Type B pancreatic cell (in vitro differentiated cells): ENCODE results near the gene SMIM9. TPM values are rescaled to one million over a fixed set of nuclear protein-coding genes. Genes with fewer than 3 reads are reported as not detected.
"Not testable (repeated sequence)": the region's sequence is repeated elsewhere in the genome, so short reads cannot be mapped to it uniquely, and the experiment has no call there.

Experiments
- DNase-seq: peaks from one replicate; pipeline ENCODE4 v3.0.0; 2021; ENCODE audit warnings: mixed read lengths; ENCODE audit not compliant: unreplicated experiment; ENCODE audit errors: extremely low spot score
- H3K27ac Mint-ChIP-seq: 2 replicates; pipeline ENCODE4 v1.8.0; 2021; ENCODE audit warnings: mild to moderate bottlenecking, mixed read lengths
- H3K27me3 Mint-ChIP-seq: 2 replicates; pipeline ENCODE4 v1.8.0; 2021; ENCODE audit warnings: mixed read lengths
- H3K36me3 Mint-ChIP-seq: 2 replicates; pipeline ENCODE4 v1.8.0; 2021; ENCODE audit warnings: mixed read lengths
- H3K4me1 Mint-ChIP-seq: one replicate; pipeline ENCODE4 v1.8.0; 2021; ENCODE audit warnings: mixed read lengths; ENCODE audit not compliant: unreplicated experiment
- H3K4me3 Mint-ChIP-seq: 2 replicates; pipeline ENCODE4 v1.8.0; 2021; ENCODE audit warnings: mild to moderate bottlenecking, mixed read lengths
- H3K9me3 Mint-ChIP-seq: 2 replicates; pipeline ENCODE4 v1.8.0; 2021; ENCODE audit warnings: mixed read lengths
- long read RNA-seq: library from polyadenylated mRNA; unstranded; transcript quantifications from one replicate; pipeline ENCODE4 v2.0.0, GENCODE V29; 2020
- total RNA-seq: library from RNA; stranded (reverse); gene quantifications from 2 replicates; pipeline ENCODE4 v1.2.1, GENCODE V29; 2021; ENCODE audit warnings: low replicate concordance
- TF ChIP-seq, protein P1 (sequence below): fragments of 200-600 bp; sonication (generic); conservative IDR thresholded peaks from 2 replicates; pipeline ENCODE4 v1.5.0; 2021; ENCODE audit warnings: antibody characterized with exemption, mild to moderate bottlenecking

The SMIM9 gene
- total RNA-seq: not detected in 2 replicates
- long read RNA-seq: 0 reads

- Mint-ChIP-seq H3K27me3 (no peaks in the 10 kb centered on the region), H3K36me3 (no peaks in the 10 kb centered on the region), H3K4me1 (no peaks in the 10 kb centered on the region), H3K27ac (no peak within 1 kb of the TSS), H3K9me3 (no peaks in the 10 kb centered on the region), H3K4me3 (no peak within 1 kb of the TSS)
- TF ChIP-seq, protein P1, sequence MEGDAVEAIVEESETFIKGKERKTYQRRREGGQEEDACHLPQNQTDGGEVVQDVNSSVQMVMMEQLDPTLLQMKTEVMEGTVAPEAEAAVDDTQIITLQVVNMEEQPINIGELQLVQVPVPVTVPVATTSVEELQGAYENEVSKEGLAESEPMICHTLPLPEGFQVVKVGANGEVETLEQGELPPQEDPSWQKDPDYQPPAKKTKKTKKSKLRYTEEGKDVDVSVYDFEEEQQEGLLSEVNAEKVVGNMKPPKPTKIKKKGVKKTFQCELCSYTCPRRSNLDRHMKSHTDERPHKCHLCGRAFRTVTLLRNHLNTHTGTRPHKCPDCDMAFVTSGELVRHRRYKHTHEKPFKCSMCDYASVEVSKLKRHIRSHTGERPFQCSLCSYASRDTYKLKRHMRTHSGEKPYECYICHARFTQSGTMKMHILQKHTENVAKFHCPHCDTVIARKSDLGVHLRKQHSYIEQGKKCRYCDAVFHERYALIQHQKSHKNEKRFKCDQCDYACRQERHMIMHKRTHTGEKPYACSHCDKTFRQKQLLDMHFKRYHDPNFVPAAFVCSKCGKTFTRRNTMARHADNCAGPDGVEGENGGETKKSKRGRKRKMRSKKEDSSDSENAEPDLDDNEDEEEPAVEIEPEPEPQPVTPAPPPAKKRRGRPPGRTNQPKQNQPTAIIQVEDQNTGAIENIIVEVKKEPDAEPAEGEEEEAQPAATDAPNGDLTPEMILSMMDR: no peak
- no peak for DNase-seq
These were observed at the start of gene SMIM9 for GRCh38 chrX:154834562-154834961. Gene SMIM9 (minus strand): TSS chrX:154834662. CDS start chrX:154830856, 3,806 bp downstream.

- H3K4me1 Mint-ChIP-seq, DNase-seq, H3K4me3 Mint-ChIP-seq, H3K27ac Mint-ChIP-seq, H3K9me3 Mint-ChIP-seq, H3K36me3 Mint-ChIP-seq, H3K27me3 Mint-ChIP-seq: not testable (repeated sequence)
These were observed 49.6 kb upstream of the SMIM9 start for GRCh38 chrX:154884069-154884468.

DNA sequence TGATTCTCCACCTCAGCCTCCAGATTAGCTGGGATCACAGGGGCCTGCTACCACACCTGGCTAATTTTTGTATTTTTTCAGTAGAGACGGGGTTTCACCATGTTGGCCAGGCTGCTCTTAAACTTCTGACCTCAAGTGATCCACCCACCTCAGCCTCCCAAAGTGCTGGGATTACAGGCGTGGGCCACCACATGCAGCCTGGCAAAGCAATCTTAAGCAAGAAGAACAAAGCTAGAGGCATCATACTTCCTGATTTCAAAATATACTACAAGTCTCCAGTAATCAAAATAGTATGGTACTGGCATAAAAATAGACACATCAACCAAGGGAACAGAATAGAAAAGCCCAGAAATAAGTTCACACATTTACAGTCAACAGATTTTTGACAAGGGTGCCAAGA, 38.9 kb upstream of the SMIM9 start:
- H3K27me3 Mint-ChIP-seq: no peaks in the 10 kb centered on the region
- peaks cover 6% of the 10 kb centered on the region for H3K9me3 Mint-ChIP-seq
- no peaks in the 10 kb centered on the region for H3K36me3 Mint-ChIP-seq
- H3K27ac Mint-ChIP-seq: no peak overlapping the region
- no peak for DNase-seq
- H3K4me1 Mint-ChIP-seq: no peaks in the 10 kb centered on the region
- TF ChIP-seq, protein P1: no peak
- H3K4me3 Mint-ChIP-seq: no peak overlapping the region

GRCh38 chrX:154868522-154868921, 34.1 kb upstream of the SMIM9 start:
- H3K27me3 Mint-ChIP-seq, H3K27ac Mint-ChIP-seq, DNase-seq, H3K4me1 Mint-ChIP-seq, H3K9me3 Mint-ChIP-seq, H3K36me3 Mint-ChIP-seq, H3K4me3 Mint-ChIP-seq: not testable (repeated sequence)

- Mint-ChIP-seq H3K4me3 (no peak overlapping the region), H3K36me3 (no peaks in the 10 kb centered on the region), H3K27ac (no peak overlapping the region), H3K4me1 (no peaks in the 10 kb centered on the region), H3K9me3 (no peaks in the 10 kb centered on the region), H3K27me3 (no peaks in the 10 kb centered on the region)
- DNase-seq: no peak
- TF ChIP-seq, protein P1: no peak
These were observed 20.8 kb upstream of the SMIM9 start for GRCh38 chrX:154855256-154855655.

DNA sequence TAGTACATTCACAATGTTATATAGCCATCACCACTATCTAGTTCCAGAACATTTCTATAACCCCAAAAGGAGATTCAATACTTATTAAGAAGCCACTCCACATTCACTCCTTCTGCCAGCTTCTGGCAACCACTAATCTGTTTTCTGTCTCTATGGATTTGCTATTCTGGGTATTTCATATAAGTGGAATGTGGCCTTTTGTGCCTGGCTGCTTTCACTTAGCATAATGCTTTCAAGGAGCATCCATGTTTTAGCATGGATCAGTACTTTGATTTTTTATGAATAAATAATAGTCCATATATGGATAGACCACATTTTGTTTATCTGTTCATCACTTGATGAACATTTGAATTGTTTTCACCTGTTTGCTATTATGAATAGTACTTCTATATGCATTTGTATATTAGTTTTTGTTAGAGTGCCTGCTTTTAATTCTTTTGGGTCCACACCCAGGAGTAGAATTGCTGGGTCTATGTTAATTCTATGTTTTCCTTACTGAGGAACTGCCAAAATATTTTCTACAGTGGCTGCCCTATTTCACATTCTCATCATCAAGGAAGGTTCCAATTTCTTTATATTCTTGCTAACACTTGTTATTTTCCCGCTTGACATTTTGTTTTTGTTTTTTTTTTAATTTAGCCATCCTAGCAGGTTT, 16.6 kb upstream of the SMIM9 start:
- no peak for DNase-seq
- H3K27me3 Mint-ChIP-seq: no peaks in the 10 kb centered on the region
- H3K36me3 Mint-ChIP-seq: no peaks in the 10 kb centered on the region
- H3K4me3 Mint-ChIP-seq: no peak overlapping the region
- TF ChIP-seq, protein P1: no peak
- H3K27ac Mint-ChIP-seq: no peak overlapping the region
- H3K9me3 Mint-ChIP-seq: no peaks in the 10 kb centered on the region
- no peaks in the 10 kb centered on the region for H3K4me1 Mint-ChIP-seq

DNA sequence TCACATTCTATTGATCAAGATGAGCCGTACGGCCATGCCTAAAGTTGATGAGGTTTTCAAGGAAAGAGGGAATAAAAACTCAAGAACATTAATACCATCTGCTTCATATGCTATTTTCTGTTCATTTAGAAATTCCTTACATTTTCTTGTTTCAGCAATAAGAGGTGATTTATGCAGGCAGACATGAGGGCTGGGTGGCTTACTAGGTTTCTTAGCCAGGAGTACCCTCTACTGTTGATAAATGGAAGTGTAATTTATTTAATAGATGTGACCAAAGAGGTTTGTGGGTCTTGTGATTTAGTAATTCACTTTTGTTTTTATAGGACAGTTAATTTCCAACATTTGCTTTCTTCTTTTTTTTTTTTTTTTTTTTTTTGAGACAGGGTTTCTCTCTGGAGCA, 6.4 kb upstream of the SMIM9 start:
- Mint-ChIP-seq H3K4me1 (no peaks in the 10 kb centered on the region), H3K4me3 (no peak overlapping the region), H3K27ac (no peak overlapping the region), H3K9me3 (no peaks in the 10 kb centered on the region), H3K36me3 (no peaks in the 10 kb centered on the region), H3K27me3 (no peaks in the 10 kb centered on the region)
- no peak for DNase-seq
- TF ChIP-seq, protein P1: peak; percentile 70
